HG02884 (cell line): Measurements from ENCODE around the gene RBFOX2.

Source experiments
- ATAC-seq: cut with Tn5 transposase; IDR thresholded peaks from one replicate; pipeline ENCODE4 v1.9.1; 2021; ENCODE audit warnings: mild to moderate bottlenecking, moderate library complexity; ENCODE audit not compliant: unreplicated experiment

RBFOX2 gene

GRCh38 chr22:35873426-35873825 lies 155.2 kb downstream of the RBFOX2 start:
- no peak for ATAC-seq

GRCh38 chr22:35872451-35872850 lies 156.2 kb downstream of the RBFOX2 start:
- no peak for ATAC-seq

GRCh38 chr22:35870517-35871293 lies 157.9 kb downstream of the RBFOX2 start:
- ATAC-seq, result no peak

DNA sequence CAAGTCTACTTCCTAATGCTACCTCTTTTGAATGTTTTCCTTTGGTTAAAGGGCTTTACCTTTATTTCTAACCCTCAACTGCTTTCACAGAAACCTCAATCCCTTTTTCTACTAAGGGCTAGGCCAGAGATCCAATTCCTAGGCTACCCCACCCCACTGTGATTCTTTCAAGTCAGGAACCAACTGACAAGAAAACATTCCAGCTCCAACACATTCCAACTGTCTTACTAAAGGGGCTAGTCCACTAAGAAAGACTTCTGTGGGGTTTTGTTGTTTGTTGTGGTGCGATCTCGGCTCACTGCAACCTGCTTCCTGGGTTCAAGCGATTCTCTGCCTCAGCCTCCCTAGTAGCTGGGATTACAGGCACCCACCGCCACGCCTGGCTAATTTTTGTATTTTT lies 159.7 kb downstream of the RBFOX2 start:
- no peak for ATAC-seq

DNA sequence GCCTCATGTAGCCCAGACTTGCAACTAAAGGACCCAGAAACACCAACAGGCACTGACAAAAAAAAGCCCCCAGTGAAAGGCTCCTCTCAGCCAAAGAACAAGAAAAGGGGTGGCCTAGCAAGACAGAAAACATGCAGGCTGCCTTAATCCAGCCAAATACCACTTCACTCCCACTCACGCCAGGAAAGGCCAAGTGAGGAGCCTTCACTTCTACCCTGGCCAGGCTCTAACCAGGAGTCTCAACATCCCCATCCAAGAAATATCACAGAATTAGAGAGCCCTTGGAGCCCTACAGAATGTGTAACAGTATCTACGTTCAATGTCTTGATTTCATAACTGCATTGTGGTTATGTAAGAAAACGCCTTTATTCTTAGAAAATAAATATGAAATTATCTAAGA lies 162.0 kb downstream of the RBFOX2 start:
- no peak for ATAC-seq

DNA sequence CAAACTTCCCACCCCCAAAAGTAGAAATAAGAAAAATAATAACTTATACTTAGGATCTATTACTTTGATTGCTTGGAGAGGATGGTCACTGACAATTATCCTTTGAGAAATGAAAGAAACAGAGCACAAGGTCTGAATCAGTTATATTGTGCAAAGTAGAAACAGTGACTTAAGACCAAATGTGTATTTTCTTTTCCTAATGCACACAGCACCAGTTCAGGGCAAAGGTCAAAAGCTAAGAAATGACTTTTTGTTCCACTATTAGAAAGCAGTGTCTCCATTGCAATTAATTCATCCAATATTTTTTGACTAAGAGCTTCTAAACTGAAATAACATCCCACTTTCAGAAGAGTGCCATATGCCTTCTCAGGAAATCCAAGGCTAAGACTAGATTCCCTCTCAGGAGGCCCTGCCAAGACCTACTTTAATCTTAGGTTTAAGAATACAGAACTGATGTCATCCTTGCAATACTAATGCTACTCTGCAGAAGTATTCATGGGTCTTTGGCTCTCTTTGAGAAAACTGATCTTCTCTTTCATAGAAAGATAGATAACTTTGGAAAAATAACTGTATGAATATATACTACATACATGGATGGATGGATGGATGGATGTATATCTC lies 164.0 kb downstream of the RBFOX2 start:
- ATAC-seq, result no peak

- ATAC-seq, result no peak
These were observed 165.2 kb downstream of the RBFOX2 start for GRCh38 chr22:35863432-35863831.

DNA sequence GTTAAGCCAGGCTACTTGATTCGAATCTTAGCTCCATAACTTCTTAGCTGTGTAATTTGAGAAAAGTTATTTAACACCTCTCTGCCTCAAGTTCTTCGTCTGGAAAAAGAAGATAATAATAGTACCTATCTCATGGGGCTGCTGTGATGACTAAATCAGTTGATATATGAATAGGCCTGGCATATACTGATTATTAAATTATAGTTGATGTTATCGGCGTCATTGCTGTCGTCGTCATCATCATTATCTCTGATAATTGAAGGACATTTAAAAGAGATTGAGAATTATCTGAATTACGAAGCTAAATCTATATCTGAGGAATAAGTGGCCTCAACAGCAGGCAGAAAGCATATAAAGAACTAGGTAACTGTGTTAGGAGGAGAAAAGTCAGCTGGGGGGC lies 165.9 kb downstream of the RBFOX2 start:
- no peak for ATAC-seq

DNA sequence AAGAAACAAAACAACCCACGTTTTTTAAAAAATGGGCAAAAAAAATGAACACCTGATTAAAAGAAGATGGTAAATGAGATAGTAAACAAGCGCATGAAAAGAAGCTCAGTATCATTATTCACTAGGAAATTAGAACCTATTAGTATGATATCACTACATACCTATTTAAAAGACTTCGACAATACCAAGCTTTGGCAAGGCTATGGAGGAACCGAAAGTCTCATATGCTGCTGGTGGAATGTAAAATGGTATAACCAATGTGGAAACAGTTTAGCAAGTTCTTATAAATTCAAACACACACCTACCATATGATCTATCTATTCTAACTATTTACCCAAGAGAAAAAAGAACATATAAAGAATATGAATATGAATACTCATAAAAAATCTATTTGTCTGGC lies 167.2 kb downstream of the RBFOX2 start:
- ATAC-seq, result no peak

GRCh38 chr22:35860837-35861236 lies 167.8 kb downstream of the RBFOX2 start:
- ATAC-seq, result no peak

DNA sequence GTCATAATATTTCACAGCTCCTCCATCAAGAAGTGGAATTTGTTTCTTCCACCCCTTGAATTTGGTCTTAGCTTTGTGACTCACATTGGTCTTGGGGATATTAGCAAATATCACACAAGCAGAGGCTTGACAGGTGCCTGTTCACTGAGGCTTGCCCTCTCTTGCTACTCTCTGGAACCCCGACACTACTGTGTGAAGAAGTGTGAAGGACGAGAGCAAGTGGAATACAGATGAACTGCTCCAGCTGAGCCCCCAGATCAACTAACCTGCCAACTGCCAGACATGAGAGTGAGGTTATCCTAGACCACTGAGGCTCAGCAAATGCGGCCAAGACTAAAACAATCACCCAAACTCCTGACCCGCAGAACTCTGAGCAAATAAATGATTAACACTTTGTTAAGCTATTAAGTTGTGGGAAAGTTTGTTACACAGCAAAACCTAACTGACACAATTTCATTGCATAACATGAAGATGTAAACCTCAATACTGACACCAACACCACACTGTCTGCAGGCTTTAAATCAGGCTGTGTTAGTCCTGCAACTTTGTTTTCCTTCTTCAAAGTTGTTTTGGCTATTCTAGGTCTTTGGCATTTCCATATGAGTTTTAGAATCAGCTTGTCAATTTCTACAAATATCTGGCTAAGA lies 168.4 kb downstream of the RBFOX2 start:
- ATAC-seq, result no peak

DNA sequence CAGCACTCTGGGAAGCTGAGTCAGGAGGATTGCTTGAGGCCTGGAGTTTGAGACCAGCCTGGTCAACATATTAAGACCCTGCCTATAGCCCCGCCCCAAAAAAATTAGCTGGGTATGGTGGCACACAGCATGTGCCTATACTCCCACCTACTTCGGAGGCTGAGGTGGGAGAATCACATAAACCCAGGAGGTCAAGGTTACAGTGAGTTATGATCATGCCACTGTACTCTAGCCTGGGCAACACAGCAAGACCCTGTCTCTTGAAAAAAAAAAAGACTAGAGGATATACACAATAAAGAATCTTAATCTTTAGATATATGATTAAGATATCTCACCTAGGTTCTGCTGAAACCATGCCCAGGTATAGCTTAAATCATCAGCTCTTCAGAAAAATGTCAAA lies 174.3 kb downstream of the RBFOX2 start:
- ATAC-seq, result no peak

DNA sequence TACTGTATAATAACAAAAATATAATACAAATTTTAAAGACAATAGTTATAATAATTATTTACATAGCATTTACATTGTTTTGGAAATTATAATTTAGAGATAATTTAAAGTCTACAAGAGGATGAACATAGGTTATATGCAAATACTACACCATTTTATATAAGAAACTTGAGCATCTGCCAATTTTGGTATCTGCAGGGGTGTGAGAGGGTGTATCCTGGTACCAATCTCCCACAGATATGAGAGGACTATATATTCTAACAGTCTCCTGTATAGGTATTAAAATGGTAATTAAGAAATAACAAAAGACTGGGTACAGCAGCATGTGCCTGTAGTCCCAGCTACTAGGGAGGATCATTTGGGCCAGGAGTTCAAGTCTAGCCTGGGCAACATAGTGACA lies 176.5 kb downstream of the RBFOX2 start:
- ATAC-seq, result no peak

DNA sequence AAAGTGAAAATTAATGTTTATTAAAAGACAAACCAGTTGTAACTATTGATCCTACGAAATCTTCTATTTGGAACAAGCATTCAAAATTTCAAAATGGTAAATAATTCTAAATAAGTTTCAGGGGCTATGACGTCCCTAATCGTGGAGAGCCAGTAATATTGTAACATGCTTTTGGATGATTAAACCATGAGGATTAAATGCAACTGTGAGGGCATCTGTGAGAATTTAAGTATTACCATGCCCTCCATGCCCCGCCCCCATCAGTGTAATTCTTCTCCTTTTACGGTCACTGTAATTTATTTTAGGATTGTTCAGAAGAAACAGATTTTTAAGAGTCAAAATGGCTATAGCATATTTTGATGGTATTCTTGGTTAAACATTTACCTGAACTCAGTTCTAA lies 177.8 kb downstream of the RBFOX2 start:
- ATAC-seq, result no peak

DNA sequence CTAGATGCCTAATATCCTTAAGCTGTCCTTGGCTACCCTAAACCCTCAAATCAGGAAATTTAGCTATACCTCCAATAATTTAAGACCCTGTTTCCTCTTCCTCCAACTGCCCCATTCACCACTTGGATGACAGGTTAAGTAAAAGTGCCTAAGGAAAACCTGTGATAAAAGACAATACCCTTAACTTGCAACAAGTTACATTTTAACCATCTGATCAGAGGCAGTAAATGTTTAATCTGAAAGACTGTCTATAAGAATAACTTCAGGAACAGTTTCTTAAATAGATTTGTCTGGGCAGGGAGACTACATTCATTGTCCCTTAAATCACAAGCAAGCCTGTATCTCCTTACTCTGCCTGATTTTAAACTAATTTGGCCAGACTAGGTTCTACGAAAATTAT lies 181.8 kb downstream of the RBFOX2 start:
- ATAC-seq, result no peak

- no peak for ATAC-seq
These were observed 183.7 kb downstream of the RBFOX2 start for GRCh38 chr22:35844886-35845285.

DNA sequence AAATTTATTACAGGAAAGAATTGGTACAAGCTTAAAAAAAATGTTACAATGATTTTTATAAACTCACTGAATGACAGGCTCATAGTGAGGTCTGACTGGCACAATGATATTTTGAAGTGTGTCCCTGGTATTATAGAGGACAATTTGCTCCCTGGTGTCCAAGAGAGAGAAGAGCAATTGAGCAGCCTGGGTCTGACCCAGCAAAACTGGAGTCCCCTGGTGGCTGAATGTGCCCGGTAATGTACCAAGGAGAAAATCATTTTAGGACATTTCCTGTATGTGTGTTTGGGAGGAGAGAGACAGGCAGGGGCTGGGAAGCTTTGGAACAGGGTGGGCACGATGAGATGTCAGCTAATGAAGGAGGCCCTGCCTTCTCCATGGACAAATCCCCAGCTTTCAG lies 185.7 kb downstream of the RBFOX2 start:
- ATAC-seq, result no peak

DNA sequence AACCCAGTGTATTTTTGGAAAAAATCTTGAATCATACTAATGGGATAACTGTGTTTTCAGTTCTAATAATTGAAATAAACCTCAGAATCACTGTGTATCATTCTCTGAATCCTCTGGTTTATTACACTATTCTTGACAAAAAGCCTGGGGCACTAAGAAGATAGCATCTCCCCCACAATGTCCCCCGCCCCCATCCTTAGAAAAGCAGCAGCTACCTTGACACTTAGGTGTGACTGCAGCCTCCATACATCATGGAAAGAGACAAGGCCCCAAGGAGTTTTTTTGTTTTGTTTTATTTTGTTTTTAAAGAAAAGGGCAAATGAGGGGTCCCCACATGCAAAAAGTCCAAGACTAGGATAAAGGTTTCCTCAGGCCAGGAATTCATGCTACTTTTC lies 186.1 kb downstream of the RBFOX2 start:
- no peak for ATAC-seq

- no peak for ATAC-seq
These were observed 186.6 kb downstream of the RBFOX2 start for GRCh38 chr22:35841907-35842518.

GRCh38 chr22:35840302-35840739 lies 188.3 kb downstream of the RBFOX2 start:
- no peak for ATAC-seq

DNA sequence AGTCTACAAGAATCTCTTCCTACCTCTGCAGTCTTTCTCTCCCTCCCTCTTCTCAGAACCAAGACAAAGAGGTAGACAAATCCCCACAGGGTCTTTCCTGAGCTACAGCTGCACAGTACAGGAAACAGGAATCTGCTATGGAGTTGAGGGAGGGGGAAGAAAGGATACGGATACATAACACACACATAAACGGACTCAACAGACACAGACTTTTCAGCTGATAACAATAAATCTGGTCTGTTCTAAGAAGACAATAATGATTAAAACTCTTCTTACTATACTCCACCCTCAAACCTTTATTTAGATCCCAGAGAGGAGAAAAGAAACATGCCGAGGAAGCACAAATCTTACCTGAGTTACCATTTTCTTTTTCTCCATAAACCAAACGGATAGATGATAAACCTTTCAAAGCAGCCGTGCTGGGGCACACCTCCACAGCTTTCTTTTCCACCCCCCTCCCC lies 188.8 kb downstream of the RBFOX2 start:
- ATAC-seq, result no peak
